MM.1S (cell line): ENCODE results near the gene NCF2.

Source experiments
- EZH2 ChIP-seq: fragments of 300-600 bp; sonication (generic); optimal IDR thresholded peaks from 2 replicates; pipeline ENCODE3; 2017; ENCODE audit warnings: low read depth, mild to moderate bottlenecking, antibody characterized with exemption, low read length, mixed read lengths
- EZH2phosphoT487 ChIP-seq: fragments of 300-600 bp; sonication (generic); IDR thresholded peaks from 2 replicates; pipeline ENCODE4 v1.6.1; 2018; ENCODE audit warnings: antibody characterized with exemption, low read length
- TF ChIP-seq, protein P1 (sequence below): fragments of 300-600 bp; sonication (generic); IDR thresholded peaks from 2 replicates; pipeline ENCODE4 v1.5.1; 2016; ENCODE audit warnings: antibody characterized with exemption, low read length, mixed read lengths

DNA sequence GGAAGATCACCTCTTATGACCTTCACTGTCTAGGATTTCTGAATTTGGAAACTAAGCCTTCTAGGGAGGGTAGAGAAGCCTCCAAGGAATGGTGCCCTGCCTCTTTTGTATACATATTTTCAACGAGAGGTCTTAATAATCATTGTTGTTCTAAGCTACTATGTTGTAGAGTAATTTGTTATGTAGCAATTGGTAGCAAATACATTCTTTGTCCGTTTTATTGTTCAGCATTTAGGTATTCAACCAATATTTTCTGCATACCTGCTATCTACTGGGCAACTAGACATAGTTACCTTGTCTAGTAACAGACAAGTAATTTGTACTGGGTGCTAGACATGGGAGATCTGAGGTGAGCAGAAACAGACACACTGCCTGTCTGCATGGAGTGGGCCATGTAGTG, 20.8 kb upstream of the NCF2 start:
- TF ChIP-seq, protein P1, sequence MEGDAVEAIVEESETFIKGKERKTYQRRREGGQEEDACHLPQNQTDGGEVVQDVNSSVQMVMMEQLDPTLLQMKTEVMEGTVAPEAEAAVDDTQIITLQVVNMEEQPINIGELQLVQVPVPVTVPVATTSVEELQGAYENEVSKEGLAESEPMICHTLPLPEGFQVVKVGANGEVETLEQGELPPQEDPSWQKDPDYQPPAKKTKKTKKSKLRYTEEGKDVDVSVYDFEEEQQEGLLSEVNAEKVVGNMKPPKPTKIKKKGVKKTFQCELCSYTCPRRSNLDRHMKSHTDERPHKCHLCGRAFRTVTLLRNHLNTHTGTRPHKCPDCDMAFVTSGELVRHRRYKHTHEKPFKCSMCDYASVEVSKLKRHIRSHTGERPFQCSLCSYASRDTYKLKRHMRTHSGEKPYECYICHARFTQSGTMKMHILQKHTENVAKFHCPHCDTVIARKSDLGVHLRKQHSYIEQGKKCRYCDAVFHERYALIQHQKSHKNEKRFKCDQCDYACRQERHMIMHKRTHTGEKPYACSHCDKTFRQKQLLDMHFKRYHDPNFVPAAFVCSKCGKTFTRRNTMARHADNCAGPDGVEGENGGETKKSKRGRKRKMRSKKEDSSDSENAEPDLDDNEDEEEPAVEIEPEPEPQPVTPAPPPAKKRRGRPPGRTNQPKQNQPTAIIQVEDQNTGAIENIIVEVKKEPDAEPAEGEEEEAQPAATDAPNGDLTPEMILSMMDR = no peak
- TF ChIP-seq EZH2phosphoT487 (no peak), EZH2 (no peak)
